Endothelial cell of umbilical vein (primary cell): ENCODE measurements around the gene PRKAA1.

Experiments
- POLR2A ChIP-seq: IDR thresholded peaks from 2 replicates; pipeline ENCODE4 v1.6.1; 2012; ENCODE audit warnings: low read depth, mild to moderate bottlenecking, control low read depth, low read length
- POLR2AphosphoS5 ChIP-seq: IDR thresholded peaks from 2 replicates; pipeline ENCODE4 v1.6.1; 2012; ENCODE audit warnings: low read depth, mild to moderate bottlenecking, control low read depth, low read length, moderate library complexity; ENCODE audit not compliant: insufficient read depth

GRCh38 chr5:40779561-40779960, 18.6 kb downstream of the PRKAA1 start:
- TF ChIP-seq POLR2A: no peak
- no peak for TF ChIP-seq POLR2AphosphoS5
